Psoas muscle (tissue), 8 donors: ENCODE results near the gene MATN1. TPM values are rescaled to one million over a fixed set of nuclear protein-coding genes. Genes with fewer than 3 reads are reported as not detected.
A peak's percentile ranks its signal among the peaks of the same experiment; 100 is the strongest.

Experiments used
- ATAC-seq, 4 donors: fragments of 200-7000 bp; cut with Tn5 transposase; one replicate each; pipeline ENCODE4 v1.9.1; 2020; ENCODE audit warnings: moderate library complexity in 3 of 4, mild to moderate bottlenecking in 2 of 4
- DNase-seq, 2 donors: peaks; one replicate each; pipeline ENCODE4 v3.0.0-alpha.2; 2020
- H3K27ac ChIP-seq: fragments of 200-600 bp; one replicate; pipeline ENCODE4 v1.8.0; 2022
- H3K27me3 ChIP-seq, 3 donors: fragments of 200-600 bp in 1 of 3; one replicate each; pipeline versions ENCODE4 v1.6.1 to v1.8.0; 2013 to 2022; ENCODE audit warnings: low read length in 2 of 3, mild to moderate bottlenecking in 2 of 3, moderate library complexity in 1 of 3; ENCODE audit not compliant: insufficient read depth in 3 of 3
- H3K36me3 ChIP-seq, 2 donors: fragments of 200-600 bp in 1 of 2; one replicate each; pipeline versions ENCODE4 v1.6.1 to v1.8.0; 2013 to 2022; ENCODE audit warnings: low read depth in 1 of 2, mild to moderate bottlenecking in 1 of 2, moderate library complexity in 1 of 2; ENCODE audit not compliant: insufficient read depth in 1 of 2
- H3K4me1 ChIP-seq: fragments of 200-600 bp; one replicate; pipeline ENCODE4 v1.8.0; 2022
- H3K4me3 ChIP-seq: fragments of 200-600 bp; one replicate; pipeline ENCODE4 v1.8.0; 2022; ENCODE audit warnings: mild to moderate bottlenecking
- H3K9me3 ChIP-seq: fragments of 200-600 bp; one replicate; pipeline ENCODE4 v1.8.0; 2022
- WGBS, 3 donors: extraction: QIAGEN DNeasy Blood & Tissue Kit; methylation state at CpG; one replicate each; pipeline versions ENCODE4 v1.1.6 to v1.1.7; 2013; 5-methylcytosine and 5-hydroxymethylcytosine counted together
- intact Hi-C, 2 donors: fragments of 100-400 bp; cut with DNase I; formaldehyde crosslinking; loops; one replicate each; pipeline versions ENCODE4 v1.11.0 to v1.14.2; 2022
- polyA plus RNA-seq, 3 donors: library from polyadenylated mRNA; stranded (reverse); fragments of 200-250 nt; gene quantifications; one replicate each; pipeline ENCODE4 v1.2.3, GENCODE V29; 2013
- total RNA-seq, 4 donors: library from RNA; stranded (reverse); fragmentation: NEBNext Ultra II Directional in 2 of 4; extraction: Animal tissue kit (Norgen Biotek cat#: 25700) in 2 of 4; gene quantifications; one replicate each; pipeline versions ENCODE4 v1.2.1 to v1.2.4, GENCODE V29; 2021 to 2023
- TF ChIP-seq, protein P1 (sequence below): fragments of 200-600 bp; IDR thresholded peaks from one replicate; pipeline ENCODE4 v1.8.0; 2022; ENCODE audit warnings: antibody characterized with exemption
- donor health status: healthy with polysubstance abuse.
- donor health status: DM: no; HTN: no; CAD: no; lungs with moderate emphysema.
- donor health status: Bipolar disorder and iron deficiency.
- donor health status: healthy.
- donor health status: DM: yes; HTN: yes; CAD: no.
- donor health status: DM: no; HTN: no; CAD: no.
- donor health status: DM: no; HTN: no; CAD: no.
- donor health status: DM: yes; HTN: yes; CAD: no.

MATN1 gene
- total and polyA plus RNA-seq, 7 donors: 0.03 to 0.07 (median 0.04) TPM; not detected in 4

DNA sequence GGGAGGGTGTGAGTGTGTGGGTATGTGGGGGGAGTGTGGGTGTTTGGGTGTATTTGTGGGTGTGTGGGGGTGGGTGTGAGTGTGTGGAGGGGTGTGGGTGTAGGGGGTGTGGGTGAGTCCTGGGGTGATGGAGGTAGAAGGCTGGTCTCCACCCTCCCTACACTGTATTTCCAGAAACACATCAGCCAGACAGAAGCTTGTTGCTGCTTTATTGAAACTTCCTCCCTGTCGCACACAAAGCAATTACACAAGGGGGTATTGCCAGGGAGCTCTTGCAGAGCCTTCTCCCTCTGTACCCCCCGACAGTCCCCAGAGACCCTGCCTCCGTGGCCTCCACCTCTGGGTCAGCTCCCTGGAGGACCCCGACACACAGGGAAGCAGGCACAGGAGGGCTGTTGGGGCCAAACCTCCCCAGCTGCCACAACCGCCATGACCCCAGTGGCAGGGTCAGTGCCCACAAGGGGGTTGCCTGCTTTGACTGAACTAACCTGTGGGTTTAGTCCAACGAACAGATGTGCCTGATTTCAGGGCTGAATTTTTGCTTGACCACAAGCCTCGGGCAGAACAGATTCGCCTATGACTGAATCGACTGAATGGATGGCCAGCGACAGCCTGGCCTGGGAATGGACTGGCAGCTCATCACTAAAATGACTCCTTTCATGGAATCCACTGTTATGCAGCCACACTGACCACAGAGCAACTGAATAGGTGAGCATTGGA, 9.1 kb upstream of the MATN1 start:
- no peak overlapping the region for H3K27ac ChIP-seq
- intact Hi-C loops: no loop called here
- ATAC-seq (peak in 1 of 4 donors; percentile 28), DNase-seq (no peak)
- no peak overlapping the region for H3K4me3 ChIP-seq
- H3K27me3 ChIP-seq: no peaks in the 10 kb centered on the region
- H3K9me3 ChIP-seq: no peaks in the 10 kb centered on the region
- TF ChIP-seq, protein P1, sequence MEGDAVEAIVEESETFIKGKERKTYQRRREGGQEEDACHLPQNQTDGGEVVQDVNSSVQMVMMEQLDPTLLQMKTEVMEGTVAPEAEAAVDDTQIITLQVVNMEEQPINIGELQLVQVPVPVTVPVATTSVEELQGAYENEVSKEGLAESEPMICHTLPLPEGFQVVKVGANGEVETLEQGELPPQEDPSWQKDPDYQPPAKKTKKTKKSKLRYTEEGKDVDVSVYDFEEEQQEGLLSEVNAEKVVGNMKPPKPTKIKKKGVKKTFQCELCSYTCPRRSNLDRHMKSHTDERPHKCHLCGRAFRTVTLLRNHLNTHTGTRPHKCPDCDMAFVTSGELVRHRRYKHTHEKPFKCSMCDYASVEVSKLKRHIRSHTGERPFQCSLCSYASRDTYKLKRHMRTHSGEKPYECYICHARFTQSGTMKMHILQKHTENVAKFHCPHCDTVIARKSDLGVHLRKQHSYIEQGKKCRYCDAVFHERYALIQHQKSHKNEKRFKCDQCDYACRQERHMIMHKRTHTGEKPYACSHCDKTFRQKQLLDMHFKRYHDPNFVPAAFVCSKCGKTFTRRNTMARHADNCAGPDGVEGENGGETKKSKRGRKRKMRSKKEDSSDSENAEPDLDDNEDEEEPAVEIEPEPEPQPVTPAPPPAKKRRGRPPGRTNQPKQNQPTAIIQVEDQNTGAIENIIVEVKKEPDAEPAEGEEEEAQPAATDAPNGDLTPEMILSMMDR: no peak
- no peaks in the 10 kb centered on the region for H3K4me1 ChIP-seq
- WGBS, 3 donors: 39 to 64% (median 46%) methylated on average over 10 of the region's 10 CpGs
- no peaks in the 10 kb centered on the region for H3K36me3 ChIP-seq

DNA sequence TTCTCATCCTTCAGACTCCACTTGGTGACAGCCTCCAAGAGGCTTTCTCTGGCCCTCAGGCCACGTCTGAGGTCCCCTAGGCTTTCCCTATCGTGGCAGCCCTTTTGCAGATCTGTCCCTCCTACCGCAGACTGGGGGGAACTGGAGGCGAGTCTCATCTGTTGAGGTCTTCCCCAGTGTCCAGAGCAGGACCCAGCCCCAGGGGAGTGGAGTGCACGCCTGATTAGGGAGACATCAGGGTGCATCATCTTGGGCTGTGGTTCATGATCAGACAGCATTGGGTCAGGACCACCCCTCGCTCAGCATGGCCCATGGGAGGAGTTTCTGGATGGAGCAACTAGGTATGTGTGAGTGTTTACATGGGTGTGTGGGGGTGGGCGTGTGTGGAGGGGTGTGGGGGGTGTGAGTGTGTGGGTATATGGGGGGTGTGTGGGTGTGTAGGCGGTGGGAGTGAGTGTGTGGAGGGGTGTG, 8.5 kb upstream of the MATN1 start:
- no peaks in the 10 kb centered on the region for H3K4me1 ChIP-seq
- 82 to 83% (median 82%) methylated on average over 8 of the region's 8 CpGs for WGBS, 3 donors
- H3K27me3 ChIP-seq: no peaks in the 10 kb centered on the region
- no peak for DNase-seq
- H3K36me3 ChIP-seq: no peaks in the 10 kb centered on the region
- H3K27ac ChIP-seq: no peak overlapping the region
- no peak overlapping the region for H3K4me3 ChIP-seq
- intact Hi-C loops: no loop called here
- ATAC-seq: no peak
- TF ChIP-seq, protein P1: no peak
- no peaks in the 10 kb centered on the region for H3K9me3 ChIP-seq

DNA sequence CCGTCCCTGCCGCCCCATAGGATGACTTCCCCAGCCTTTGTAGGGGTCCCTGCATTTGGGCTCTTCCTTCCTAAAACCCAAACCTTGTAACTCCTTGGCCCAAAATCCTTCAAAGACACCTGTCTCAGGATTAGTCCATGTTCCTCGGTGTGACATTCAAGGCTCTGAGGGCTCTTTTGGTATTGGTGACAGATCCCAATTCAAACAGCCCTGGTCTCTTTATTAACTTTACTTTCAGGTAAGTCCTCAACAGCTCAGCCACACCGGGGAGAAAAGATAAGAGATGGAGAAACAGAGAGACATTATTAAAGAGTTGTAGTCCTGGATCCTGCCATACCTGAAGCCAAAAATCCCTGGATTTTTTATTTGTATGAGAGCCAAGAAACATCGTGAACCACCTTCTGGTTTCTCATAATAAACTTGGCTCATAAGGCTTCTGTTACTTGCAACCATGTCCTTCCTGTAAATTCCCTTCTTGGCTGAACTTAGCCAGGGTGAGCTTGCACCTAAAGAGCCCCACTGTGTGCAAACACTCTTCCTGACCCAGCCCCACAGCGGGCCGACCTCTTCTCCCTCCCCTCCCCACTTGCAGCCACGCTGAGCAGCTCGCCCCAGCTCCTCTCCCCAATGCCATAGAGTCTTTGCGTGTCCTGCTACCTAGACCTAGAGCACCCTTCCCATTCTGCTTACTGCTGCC, 7.9 kb upstream of the MATN1 start:
- no peaks in the 10 kb centered on the region for H3K9me3 ChIP-seq
- DNase-seq: no peak
- TF ChIP-seq, protein P1: no peak
- H3K4me3 ChIP-seq: no peak overlapping the region
- intact Hi-C loops: no loop called here
- 75 to 83% (median 81%) methylated on average over 10 of the region's 10 CpGs for WGBS, 3 donors
- H3K27me3 ChIP-seq: no peaks in the 10 kb centered on the region
- H3K36me3 ChIP-seq: no peaks in the 10 kb centered on the region
- ATAC-seq: no peak
- no peak overlapping the region for H3K27ac ChIP-seq
- no peaks in the 10 kb centered on the region for H3K4me1 ChIP-seq

DNA sequence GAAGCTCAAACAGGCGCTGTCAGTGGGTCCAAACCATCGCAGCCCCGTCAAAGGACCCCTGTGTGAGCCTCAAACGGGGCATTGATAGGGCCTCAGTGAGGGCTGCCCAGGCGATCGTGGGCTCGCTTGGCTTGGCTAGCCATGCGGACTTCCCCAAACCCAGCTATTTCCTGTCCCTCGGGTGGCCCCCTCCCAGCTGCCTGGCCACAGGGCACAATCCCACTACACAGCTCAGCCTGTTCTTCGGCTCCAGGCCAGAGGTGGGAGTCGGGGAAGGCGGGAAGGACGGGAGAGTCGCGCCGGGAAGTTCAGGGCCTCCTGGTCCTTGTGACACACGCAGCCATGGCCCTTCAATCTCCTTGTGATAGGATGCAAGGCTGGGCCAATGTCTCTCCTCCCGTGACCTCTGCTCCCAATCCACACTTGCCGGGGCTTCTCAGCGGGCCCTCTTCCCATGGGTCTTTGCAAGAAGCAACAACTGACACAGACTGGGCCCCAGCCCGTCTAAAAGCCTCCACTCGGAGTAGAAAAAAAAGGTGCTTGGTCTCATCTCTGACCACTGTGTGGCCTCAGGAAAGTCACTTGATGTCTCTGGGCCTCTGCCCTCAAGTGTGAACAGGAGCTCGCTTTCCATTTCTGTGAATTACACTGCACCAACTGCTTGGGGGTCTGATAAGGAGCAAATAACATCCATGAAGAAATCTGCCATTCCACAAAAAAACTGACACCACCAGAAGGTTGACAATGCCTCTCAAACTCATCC, 7.1 kb upstream of the MATN1 start:
- H3K4me3 ChIP-seq: no peak overlapping the region
- H3K9me3 ChIP-seq: no peaks in the 10 kb centered on the region
- no peaks in the 10 kb centered on the region for H3K36me3 ChIP-seq
- H3K27ac ChIP-seq: no peak overlapping the region
- no peak for ATAC-seq
- WGBS, 3 donors: 69 to 77% (median 73%) methylated on average over 23 of the region's 23 CpGs
- no peaks in the 10 kb centered on the region for H3K4me1 ChIP-seq
- TF ChIP-seq, protein P1: no peak
- DNase-seq: no peak
- no peaks in the 10 kb centered on the region for H3K27me3 ChIP-seq
- intact Hi-C loops: no loop called here
